Measurements from ENCODE around the gene BRF1. TPM values are rescaled to one million over a fixed set of nuclear protein-coding genes. Genes with fewer than 3 reads are reported as not detected.

The BRF1 gene
- total and polyA plus RNA-seq, 2 of the 8 experiments (the other 6 are each of a cell fraction or from before 2014, with no cell fraction given): 7.7 to 18.3 TPM

- no peak for TF ChIP-seq CHD7 (IDR thresholded peaks at IDR 0.05; ENCODE audit: insufficient replicate concordance, low read length)
- no peak for TF ChIP-seq RBBP5 (IDR thresholded peaks at IDR 0.05; ENCODE audit: borderline replicate concordance, low read depth, low read length)
- no peak for TF ChIP-seq GABPA (IDR thresholded peaks at IDR 0.05; ENCODE audit: borderline replicate concordance, insufficient read depth, low read length)
- TF ChIP-seq CHD1 (IDR thresholded peaks at IDR 0.05; ENCODE audit: low read depth, low read length): no peak
- TF ChIP-seq FOSL1 (IDR thresholded peaks at IDR 0.05; ENCODE audit: insufficient read depth, low read depth, low read length): no peak
Measured at GRCh38 chr14:105185001-105185400, 115.8 kb downstream of the BRF1 start (continued).
